ENCODE data around the gene MXD3.

DNA sequence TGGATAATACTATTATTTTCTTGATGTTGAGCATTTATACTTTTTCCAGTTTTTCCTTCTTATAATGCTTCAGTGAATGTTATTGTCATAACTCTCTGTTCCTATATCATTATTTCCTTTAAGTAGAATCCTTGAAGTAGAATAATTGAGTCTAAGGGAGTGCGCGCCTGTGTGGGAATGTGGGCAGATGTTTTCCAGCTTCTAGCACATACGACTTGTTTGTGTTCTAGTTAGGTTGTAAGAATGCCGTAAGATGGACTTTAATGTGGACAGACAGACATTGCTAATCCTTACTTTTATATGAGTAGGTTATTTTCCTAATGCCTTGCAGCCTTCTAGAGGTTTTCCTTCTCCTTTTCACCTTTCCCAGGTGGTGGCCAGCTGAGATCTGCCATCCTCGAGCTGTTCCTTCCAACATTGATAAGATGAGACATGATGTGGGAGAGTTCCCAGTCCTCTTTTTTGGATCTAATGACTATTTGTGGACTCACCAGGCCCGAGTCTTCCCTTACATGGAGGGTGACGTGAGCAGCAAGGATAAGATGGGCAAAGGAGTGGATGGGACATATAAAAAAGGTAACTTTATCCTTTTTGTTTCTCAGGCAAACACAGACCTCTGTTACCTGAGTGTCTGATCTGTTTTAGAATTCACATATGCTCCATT is 42.3 kb downstream of the MXD3 start:
- TF ChIP-seq TCF4 (CRISPR knock-in tag; IDR thresholded peaks at IDR 0.05; ENCODE audit: borderline replicate concordance) (no peak), ZFP3 (CRISPR knock-in tag; IDR thresholded peaks at IDR 0.05) (no peak)
- TF ChIP-seq, protein P1, sequence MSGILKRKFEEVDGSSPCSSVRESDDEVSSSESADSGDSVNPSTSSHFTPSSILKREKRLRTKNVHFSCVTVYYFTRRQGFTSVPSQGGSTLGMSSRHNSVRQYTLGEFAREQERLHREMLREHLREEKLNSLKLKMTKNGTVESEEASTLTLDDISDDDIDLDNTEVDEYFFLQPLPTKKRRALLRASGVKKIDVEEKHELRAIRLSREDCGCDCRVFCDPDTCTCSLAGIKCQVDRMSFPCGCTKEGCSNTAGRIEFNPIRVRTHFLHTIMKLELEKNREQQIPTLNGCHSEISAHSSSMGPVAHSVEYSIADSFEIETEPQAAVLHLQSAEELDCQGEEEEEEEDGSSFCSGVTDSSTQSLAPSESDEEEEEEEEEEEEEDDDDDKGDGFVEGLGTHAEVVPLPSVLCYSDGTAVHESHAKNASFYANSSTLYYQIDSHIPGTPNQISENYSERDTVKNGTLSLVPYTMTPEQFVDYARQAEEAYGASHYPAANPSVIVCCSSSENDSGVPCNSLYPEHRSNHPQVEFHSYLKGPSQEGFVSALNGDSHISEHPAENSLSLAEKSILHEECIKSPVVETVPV (CRISPR knock-in tag; IDR thresholded peaks at IDR 0.05) = no peak
- TF ChIP-seq, protein P2, sequence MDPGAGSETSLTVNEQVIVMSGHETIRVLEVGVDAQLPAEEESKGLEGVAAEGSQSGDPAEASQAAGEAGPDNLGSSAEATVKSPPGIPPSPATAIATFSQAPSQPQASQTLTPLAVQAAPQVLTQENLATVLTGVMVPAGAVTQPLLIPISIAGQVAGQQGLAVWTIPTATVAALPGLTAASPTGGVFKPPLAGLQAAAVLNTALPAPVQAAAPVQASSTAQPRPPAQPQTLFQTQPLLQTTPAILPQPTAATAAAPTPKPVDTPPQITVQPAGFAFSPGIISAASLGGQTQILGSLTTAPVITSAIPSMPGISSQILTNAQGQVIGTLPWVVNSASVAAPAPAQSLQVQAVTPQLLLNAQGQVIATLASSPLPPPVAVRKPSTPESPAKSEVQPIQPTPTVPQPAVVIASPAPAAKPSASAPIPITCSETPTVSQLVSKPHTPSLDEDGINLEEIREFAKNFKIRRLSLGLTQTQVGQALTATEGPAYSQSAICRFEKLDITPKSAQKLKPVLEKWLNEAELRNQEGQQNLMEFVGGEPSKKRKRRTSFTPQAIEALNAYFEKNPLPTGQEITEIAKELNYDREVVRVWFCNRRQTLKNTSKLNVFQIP (CRISPR knock-in tag; IDR thresholded peaks at IDR 0.05; ENCODE audit: borderline replicate concordance, low read depth) = no peak
